ENCODE results near the gene CAMTA1.
"Not testable (repeated sequence)": the region's sequence is repeated elsewhere in the genome, so short reads cannot be mapped to it uniquely, and the experiment has no call there.

The CAMTA1 gene

GRCh38 chr1:6782151-6782550 lies 3.1 kb upstream of the CAMTA1 start:
- no peak for DNase-seq

- no peak for DNase-seq
Measured at GRCh38 chr1:6783221-6783620, 2.0 kb upstream of the CAMTA1 start.

GRCh38 chr1:6783936-6784559 lies 1.2 kb upstream of the CAMTA1 start:
- DNase-seq, result no peak

- DNase-seq, result peak; percentile 98
Measured at GRCh38 chr1:6784560-6785317, 515 bp upstream of the CAMTA1 start.

- DNase-seq, result peak; percentile 53
Measured at GRCh38 chr1:6785728-6786505, 663 bp downstream of the CAMTA1 start.

- DNase-seq, result no peak
Measured at GRCh38 chr1:6788946-6789345, 3.7 kb downstream of the CAMTA1 start.

GRCh38 chr1:6790146-6790545 lies 4.9 kb downstream of the CAMTA1 start:
- no peak for DNase-seq

GRCh38 chr1:6794164-6794563 lies 8.9 kb downstream of the CAMTA1 start:
- DNase-seq, result no peak

GRCh38 chr1:6795203-6795602 lies 9.9 kb downstream of the CAMTA1 start:
- DNase-seq, result no peak

GRCh38 chr1:6795661-6796060 lies 10.4 kb downstream of the CAMTA1 start:
- no peak for DNase-seq

- DNase-seq, result no peak
Measured at GRCh38 chr1:6796095-6796494, 10.8 kb downstream of the CAMTA1 start.

GRCh38 chr1:6799499-6799898 lies 14.2 kb downstream of the CAMTA1 start:
- DNase-seq, result no peak

- no peak for DNase-seq
Measured at GRCh38 chr1:6800745-6801144, 15.5 kb downstream of the CAMTA1 start.

GRCh38 chr1:6801199-6801598 lies 15.9 kb downstream of the CAMTA1 start:
- no peak for DNase-seq

- DNase-seq, result no peak
Measured at GRCh38 chr1:6801966-6802365, 16.7 kb downstream of the CAMTA1 start.

GRCh38 chr1:6802454-6802853 lies 17.2 kb downstream of the CAMTA1 start:
- no peak for DNase-seq

- DNase-seq, result no peak
Measured at GRCh38 chr1:6802893-6803292, 17.6 kb downstream of the CAMTA1 start.

GRCh38 chr1:6803357-6803756 lies 18.1 kb downstream of the CAMTA1 start:
- no peak for DNase-seq

- DNase-seq, result no peak
Measured at GRCh38 chr1:6805004-6805416, 19.8 kb downstream of the CAMTA1 start.

- DNase-seq, result no peak
Measured at GRCh38 chr1:6807782-6808181, 22.5 kb downstream of the CAMTA1 start.

- DNase-seq, result no peak
Measured at GRCh38 chr1:6809461-6809860, 24.2 kb downstream of the CAMTA1 start.

- DNase-seq, result not testable (repeated sequence)
Measured at GRCh38 chr1:6810146-6810734, 25.0 kb downstream of the CAMTA1 start.

GRCh38 chr1:6811583-6811982 lies 26.3 kb downstream of the CAMTA1 start:
- no peak for DNase-seq

- no peak for DNase-seq
Measured at GRCh38 chr1:6813165-6813564, 27.9 kb downstream of the CAMTA1 start.
